ENCODE results near the gene HSD17B8. TPM values are rescaled to one million over a fixed set of nuclear protein-coding genes. Genes with fewer than 3 reads are reported as not detected.

Gene HSD17B8
- total and polyA plus RNA-seq, 4 donors: 7.8 to 24.8 (median 9.5) TPM

GRCh38 chr6:33198159-33198852 lies 6.1 kb upstream of the HSD17B8 start:
- H3K4me1 ChIP-seq (ENCODE audit: control insufficient read depth, insufficient read depth, low read length): peaks cover 50% of the 10 kb centered on the region

GRCh38 chr6:33198853-33199436 lies 5.5 kb upstream of the HSD17B8 start:
- Histone ChIP-seq H3K27ac (ENCODE audit: low read depth, low read length) (no peak overlapping the region), H3K4me3 (ENCODE audit: low read depth, low read length) (peak overlapping the region; percentile 91), H3K36me3 (ENCODE audit: control insufficient read depth, insufficient read depth, low read length) (peaks cover 64% of the 10 kb centered on the region), H3K9me3 (ENCODE audit: control insufficient read depth, insufficient read depth, low read length) (no peaks in the 10 kb centered on the region), H3K27me3 (ENCODE audit: control insufficient read depth, insufficient read depth, low read length) (no peaks in the 10 kb centered on the region), H3K4me1 (ENCODE audit: control insufficient read depth, insufficient read depth, low read length) (peaks cover 50% of the 10 kb centered on the region)
- DNase-seq (ENCODE audit: low read depth in 4 of 6, low spot score in 6 of 6): no peak
- 50% methylated on average over 2 of the region's 3 CpGs for WGBS (ENCODE audit: insufficient coverage)

More at GRCh38 chr6:33198159-33198852, 6.1 kb upstream of the HSD17B8 start:
- 80% methylated on average over 4 of the region's 6 CpGs for WGBS (ENCODE audit: insufficient coverage)
- H3K36me3 ChIP-seq (ENCODE audit: control insufficient read depth, insufficient read depth, low read length): peaks cover 65% of the 10 kb centered on the region
- H3K27ac ChIP-seq (ENCODE audit: low read depth, low read length): no peak overlapping the region
- no peaks in the 10 kb centered on the region for H3K9me3 ChIP-seq (ENCODE audit: control insufficient read depth, insufficient read depth, low read length)
- no peak overlapping the region for H3K4me3 ChIP-seq (ENCODE audit: low read depth, low read length)
- no peak for DNase-seq (ENCODE audit: low read depth in 4 of 6, low spot score in 6 of 6)
- no peaks in the 10 kb centered on the region for H3K27me3 ChIP-seq (ENCODE audit: control insufficient read depth, insufficient read depth, low read length)

- Histone ChIP-seq H3K9me3 (ENCODE audit: control insufficient read depth, insufficient read depth, low read length) (no peaks in the 10 kb centered on the region), H3K4me1 (ENCODE audit: control insufficient read depth, insufficient read depth, low read length) (peaks cover 55% of the 10 kb centered on the region), H3K4me3 (ENCODE audit: low read depth, low read length) (peak overlapping the region; percentile 91), H3K27ac (ENCODE audit: low read depth, low read length) (peak overlapping the region; percentile 97), H3K27me3 (ENCODE audit: control insufficient read depth, insufficient read depth, low read length) (no peaks in the 10 kb centered on the region), H3K36me3 (ENCODE audit: control insufficient read depth, insufficient read depth, low read length) (peaks cover 56% of the 10 kb centered on the region)
- WGBS (ENCODE audit: insufficient coverage): under 1% methylated on average over 23 of the region's 26 CpGs
- DNase-seq (ENCODE audit: low read depth in 4 of 6, low spot score in 6 of 6): no peak
Measured at GRCh38 chr6:33199687-33200218, 4.7 kb upstream of the HSD17B8 start.

- WGBS (ENCODE audit: insufficient coverage): 0% methylated on average over 57 of the region's 68 CpGs
- Histone ChIP-seq H3K36me3 (ENCODE audit: control insufficient read depth, insufficient read depth, low read length) (peaks cover 49% of the 10 kb centered on the region), H3K27me3 (ENCODE audit: control insufficient read depth, insufficient read depth, low read length) (no peaks in the 10 kb centered on the region), H3K4me3 (ENCODE audit: low read depth, low read length) (peak within 1 kb of the TSS; percentile 91), H3K4me1 (ENCODE audit: control insufficient read depth, insufficient read depth, low read length) (peaks cover 62% of the 10 kb centered on the region), H3K9me3 (ENCODE audit: control insufficient read depth, insufficient read depth, low read length) (no peaks in the 10 kb centered on the region), H3K27ac (ENCODE audit: low read depth, low read length) (peak within 1 kb of the TSS; percentile 97)
- DNase-seq (ENCODE audit: low read depth in 4 of 6, low spot score in 6 of 6): peak; percentile 98 to 100 (median 100)
Measured at GRCh38 chr6:33200219-33201146, 4.0 kb upstream of the HSD17B8 start, which contains the start of the genes RXRB and SLC39A7. TSS of gene RXRB (minus strand) at chr6:33200665. CDS start at chr6:33200476, 189 bp downstream. TSS of gene SLC39A7 (plus strand) at chr6:33200867. CDS start at chr6:33201246, 379 bp downstream.

- Histone ChIP-seq H3K27me3 (ENCODE audit: control insufficient read depth, insufficient read depth, low read length) (no peaks in the 10 kb centered on the region), H3K4me3 (ENCODE audit: low read depth, low read length) (peak overlapping the region; percentile 91), H3K4me1 (ENCODE audit: control insufficient read depth, insufficient read depth, low read length) (peaks cover 67% of the 10 kb centered on the region), H3K27ac (ENCODE audit: low read depth, low read length) (peak overlapping the region; percentile 97), H3K9me3 (ENCODE audit: control insufficient read depth, insufficient read depth, low read length) (no peaks in the 10 kb centered on the region), H3K36me3 (ENCODE audit: control insufficient read depth, insufficient read depth, low read length) (peaks cover 42% of the 10 kb centered on the region)
- WGBS (ENCODE audit: insufficient coverage): 4% methylated on average over 14 of the region's 14 CpGs
- no peak for DNase-seq (ENCODE audit: low read depth in 4 of 6, low spot score in 6 of 6)
Measured at GRCh38 chr6:33201147-33201545, 3.3 kb upstream of the HSD17B8 start.

GRCh38 chr6:33201935-33202334 lies 2.5 kb upstream of the HSD17B8 start:
- no peak for DNase-seq (ENCODE audit: low read depth in 4 of 6, low spot score in 6 of 6)
- Histone ChIP-seq H3K4me3 (ENCODE audit: low read depth, low read length) (peak overlapping the region; percentile 91), H3K4me1 (ENCODE audit: control insufficient read depth, insufficient read depth, low read length) (peaks cover 75% of the 10 kb centered on the region), H3K36me3 (ENCODE audit: control insufficient read depth, insufficient read depth, low read length) (peaks cover 36% of the 10 kb centered on the region), H3K27ac (ENCODE audit: low read depth, low read length) (no peak overlapping the region), H3K27me3 (ENCODE audit: control insufficient read depth, insufficient read depth, low read length) (no peaks in the 10 kb centered on the region), H3K9me3 (ENCODE audit: control insufficient read depth, insufficient read depth, low read length) (no peaks in the 10 kb centered on the region)
- WGBS (ENCODE audit: insufficient coverage): 91% methylated on average over 1 of the region's 6 CpGs

GRCh38 chr6:33202799-33203198 lies 1.7 kb upstream of the HSD17B8 start:
- Histone ChIP-seq H3K9me3 (ENCODE audit: control insufficient read depth, insufficient read depth, low read length) (no peaks in the 10 kb centered on the region), H3K36me3 (ENCODE audit: control insufficient read depth, insufficient read depth, low read length) (peaks cover 28% of the 10 kb centered on the region), H3K4me3 (ENCODE audit: low read depth, low read length) (no peak overlapping the region), H3K4me1 (ENCODE audit: control insufficient read depth, insufficient read depth, low read length) (peaks cover 79% of the 10 kb centered on the region), H3K27ac (ENCODE audit: low read depth, low read length) (no peak overlapping the region), H3K27me3 (ENCODE audit: control insufficient read depth, insufficient read depth, low read length) (no peaks in the 10 kb centered on the region)
- 94% methylated on average over 6 of the region's 6 CpGs for WGBS (ENCODE audit: insufficient coverage)
- DNase-seq (ENCODE audit: low read depth in 4 of 6, low spot score in 6 of 6): no peak

- Histone ChIP-seq H3K27ac (ENCODE audit: low read depth, low read length) (no peak overlapping the region), H3K27me3 (ENCODE audit: control insufficient read depth, insufficient read depth, low read length) (no peaks in the 10 kb centered on the region), H3K9me3 (ENCODE audit: control insufficient read depth, insufficient read depth, low read length) (no peaks in the 10 kb centered on the region), H3K4me3 (ENCODE audit: low read depth, low read length) (no peak overlapping the region), H3K36me3 (ENCODE audit: control insufficient read depth, insufficient read depth, low read length) (peaks cover 22% of the 10 kb centered on the region), H3K4me1 (ENCODE audit: control insufficient read depth, insufficient read depth, low read length) (peaks cover 74% of the 10 kb centered on the region)
- no peak for DNase-seq (ENCODE audit: low read depth in 4 of 6, low spot score in 6 of 6)
- 100% methylated on average over 1 of the region's 7 CpGs for WGBS (ENCODE audit: insufficient coverage)
Measured at GRCh38 chr6:33203443-33204164, 851 bp upstream of the HSD17B8 start.

GRCh38 chr6:33204165-33204414 lies 365 bp upstream of the HSD17B8 start:
- H3K9me3 ChIP-seq (ENCODE audit: control insufficient read depth, insufficient read depth, low read length): no peaks in the 10 kb centered on the region
- H3K36me3 ChIP-seq (ENCODE audit: control insufficient read depth, insufficient read depth, low read length): peaks cover 22% of the 10 kb centered on the region
- peak overlapping the region; percentile 87 for H3K4me3 ChIP-seq (ENCODE audit: low read depth, low read length)
- H3K27me3 ChIP-seq (ENCODE audit: control insufficient read depth, insufficient read depth, low read length): no peaks in the 10 kb centered on the region
- H3K4me1 ChIP-seq (ENCODE audit: control insufficient read depth, insufficient read depth, low read length): peaks cover 71% of the 10 kb centered on the region
- no peak for DNase-seq (ENCODE audit: low read depth in 4 of 6, low spot score in 6 of 6)
- no CpG with 5 or more reads among the region's 4 CpGs for WGBS (ENCODE audit: insufficient coverage)
- no peak overlapping the region for H3K27ac ChIP-seq (ENCODE audit: low read depth, low read length)

All from spinal cord (tissue), 10 donors.